ENCODE data around the gene TNFSF13B.
A peak's percentile ranks its signal among the peaks of the same experiment; 100 is the strongest.
"Not testable (repeated sequence)": the region's sequence is repeated elsewhere in the genome, so short reads cannot be mapped to it uniquely, and the experiment has no call there.

The TNFSF13B gene

GRCh38 chr13:108304170-108305016, 34.9 kb downstream of the TNFSF13B start:
- ATAC-seq (replicated peaks) (no peak), DNase-seq (no peak)
- H3K4me1 Mint-ChIP-seq (ENCODE audit: low read depth in 2 of 2) = no peaks in the 10 kb centered on the region
- no peak overlapping the region for H3K4me3 Mint-ChIP-seq
- H3K9me3 Mint-ChIP-seq = peaks cover 0 to 3% of the 10 kb centered on the region in 2 donors
- no peaks in the 10 kb centered on the region for H3K36me3 Mint-ChIP-seq (ENCODE audit: insufficient read depth)
- no peak overlapping the region for H3K27ac Mint-ChIP-seq
- no peaks in the 10 kb centered on the region for H3K27me3 Mint-ChIP-seq

GRCh38 chr13:108305655-108306054, 36.1 kb downstream of the TNFSF13B start:
- no peak overlapping the region for H3K4me3 Mint-ChIP-seq
- no peaks in the 10 kb centered on the region for H3K27me3 Mint-ChIP-seq
- H3K9me3 Mint-ChIP-seq = peaks cover 0 to 3% of the 10 kb centered on the region in 2 donors
- ATAC-seq (replicated peaks) (no peak), DNase-seq (no peak)
- H3K4me1 Mint-ChIP-seq (ENCODE audit: low read depth in 2 of 2) = no peaks in the 10 kb centered on the region
- no peaks in the 10 kb centered on the region for H3K36me3 Mint-ChIP-seq (ENCODE audit: insufficient read depth)
- peak overlapping the region in 1 of 2 donors; percentile 45 for H3K27ac Mint-ChIP-seq

DNA sequence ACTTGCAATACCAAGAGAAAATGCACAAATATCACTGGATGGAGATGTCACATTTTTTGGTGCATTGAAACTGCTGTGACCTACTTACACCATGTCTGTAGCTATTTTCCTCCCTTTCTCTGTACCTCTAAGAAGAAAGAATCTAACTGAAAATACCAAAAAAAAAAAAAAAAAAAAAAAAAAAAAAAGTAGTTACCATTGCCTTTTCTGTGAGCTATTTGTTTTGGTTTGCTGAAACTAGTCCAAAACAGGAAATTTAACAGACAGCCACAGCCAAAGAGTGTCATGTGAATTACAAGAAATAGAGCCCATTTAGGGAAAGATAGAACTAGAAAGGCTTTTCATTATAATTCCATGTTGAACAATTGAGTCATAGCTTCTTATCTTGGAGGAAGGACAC, 37.3 kb downstream of the TNFSF13B start:
- peaks cover 3 to 4% of the 10 kb centered on the region in 2 donors for H3K9me3 Mint-ChIP-seq
- peaks cover 0 to under 1% of the 10 kb centered on the region in 2 donors for H3K4me1 Mint-ChIP-seq (ENCODE audit: low read depth in 2 of 2)
- peak overlapping the region in 1 of 2 donors; percentile 49 for H3K27ac Mint-ChIP-seq
- ATAC-seq (replicated peaks) = peak; percentile 76
- no peak for DNase-seq
- H3K27me3 Mint-ChIP-seq = no peaks in the 10 kb centered on the region
- no peak overlapping the region for H3K4me3 Mint-ChIP-seq
- H3K36me3 Mint-ChIP-seq (ENCODE audit: insufficient read depth) = no peaks in the 10 kb centered on the region

- H3K27ac Mint-ChIP-seq = not testable (repeated sequence)
Observed at GRCh38 chr13:108311596-108311995, 42.1 kb downstream of the TNFSF13B start.

GRCh38 chr13:108313382-108313781, 43.9 kb downstream of the TNFSF13B start:
- Mint-ChIP-seq H3K27me3 (peaks cover 0 to 7% of the 10 kb centered on the region in 2 donors), H3K27ac (no peak overlapping the region), H3K36me3 (ENCODE audit: insufficient read depth) (no peaks in the 10 kb centered on the region), H3K4me1 (ENCODE audit: low read depth in 2 of 2) (peaks cover 1 to 4% of the 10 kb centered on the region in 2 donors), H3K9me3 (peaks cover 3 to 7% of the 10 kb centered on the region in 2 donors), H3K4me3 (no peak overlapping the region)
- DNase-seq (no peak), ATAC-seq (replicated peaks) (no peak)

More at GRCh38 chr13:108311596-108311995, 42.1 kb downstream of the TNFSF13B start:
- H3K4me3 Mint-ChIP-seq; H3K27me3 Mint-ChIP-seq; H3K9me3 Mint-ChIP-seq; ATAC-seq (replicated peaks); DNase-seq; H3K36me3 Mint-ChIP-seq (ENCODE audit: insufficient read depth); H3K4me1 Mint-ChIP-seq (ENCODE audit: low read depth in 2 of 2): not testable (repeated sequence)

DNA sequence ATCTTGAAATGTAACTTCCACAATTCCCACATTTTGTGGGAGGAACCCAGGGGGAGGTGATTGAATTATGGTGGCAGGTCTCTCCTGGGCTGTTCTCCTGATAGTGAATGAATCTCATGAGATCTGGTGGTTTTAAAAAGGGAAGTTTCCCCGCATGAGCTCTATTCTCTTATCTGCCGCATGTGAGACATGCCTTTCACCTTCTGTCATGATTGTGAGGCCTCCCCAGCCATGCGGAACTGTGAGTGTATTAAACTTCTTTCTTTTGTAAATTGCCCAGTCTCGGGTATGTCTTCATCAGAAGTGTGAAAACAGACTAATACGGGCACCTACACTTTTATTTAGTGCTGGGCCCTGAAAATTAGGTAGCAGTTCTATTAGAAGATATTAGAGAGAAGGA, 45.8 kb downstream of the TNFSF13B start:
- H3K27ac Mint-ChIP-seq = no peak overlapping the region
- H3K27me3 Mint-ChIP-seq = peaks cover 7 to 11% of the 10 kb centered on the region in 2 donors
- no peak overlapping the region for H3K4me3 Mint-ChIP-seq
- no peak for DNase-seq
- H3K4me1 Mint-ChIP-seq (ENCODE audit: low read depth in 2 of 2) = peaks cover 1 to 4% of the 10 kb centered on the region in 2 donors
- no peak for ATAC-seq (replicated peaks)
- H3K36me3 Mint-ChIP-seq (ENCODE audit: insufficient read depth) = no peaks in the 10 kb centered on the region
- peaks cover 0 to 7% of the 10 kb centered on the region in 2 donors for H3K9me3 Mint-ChIP-seq

GRCh38 chr13:108315991-108316390, 46.5 kb downstream of the TNFSF13B start:
- H3K36me3 Mint-ChIP-seq (ENCODE audit: insufficient read depth) = no peaks in the 10 kb centered on the region

DNA sequence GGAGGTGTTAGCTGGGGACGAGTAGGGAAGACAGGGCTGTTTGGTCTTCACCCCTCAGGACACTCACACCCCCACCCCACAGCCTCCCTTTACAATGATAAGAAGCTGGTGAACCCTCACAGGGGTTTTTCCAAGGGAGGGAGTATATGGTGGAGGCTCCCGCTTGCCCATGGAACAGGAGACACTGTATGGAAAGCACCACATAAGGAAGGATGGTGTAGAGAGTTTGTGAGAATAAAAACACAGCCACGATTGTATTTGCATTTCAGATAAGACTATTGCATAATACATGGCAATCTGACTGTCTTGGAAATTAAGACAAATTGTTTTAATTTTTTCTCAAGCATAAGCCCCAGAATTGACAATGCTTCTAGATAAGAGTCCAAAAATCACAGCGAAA, 46.9 kb downstream of the TNFSF13B start:
- DNase-seq = no peak
- no peak for ATAC-seq (replicated peaks)
- Mint-ChIP-seq H3K4me3 (no peak overlapping the region), H3K9me3 (peaks cover 0 to 7% of the 10 kb centered on the region in 2 donors), H3K27me3 (peaks cover 7 to 11% of the 10 kb centered on the region in 2 donors), H3K27ac (no peak overlapping the region), H3K4me1 (ENCODE audit: low read depth in 2 of 2) (peaks cover 1 to 4% of the 10 kb centered on the region in 2 donors), H3K36me3 (ENCODE audit: insufficient read depth) (no peaks in the 10 kb centered on the region)

More at GRCh38 chr13:108315991-108316390, 46.5 kb downstream of the TNFSF13B start:
- Mint-ChIP-seq H3K27ac (no peak overlapping the region), H3K27me3 (peaks cover 7 to 11% of the 10 kb centered on the region in 2 donors), H3K4me3 (no peak overlapping the region), H3K4me1 (ENCODE audit: low read depth in 2 of 2) (peaks cover 1 to 4% of the 10 kb centered on the region in 2 donors), H3K9me3 (peaks cover 0 to 7% of the 10 kb centered on the region in 2 donors)
- DNase-seq (no peak), ATAC-seq (replicated peaks) (no peak)

DNA sequence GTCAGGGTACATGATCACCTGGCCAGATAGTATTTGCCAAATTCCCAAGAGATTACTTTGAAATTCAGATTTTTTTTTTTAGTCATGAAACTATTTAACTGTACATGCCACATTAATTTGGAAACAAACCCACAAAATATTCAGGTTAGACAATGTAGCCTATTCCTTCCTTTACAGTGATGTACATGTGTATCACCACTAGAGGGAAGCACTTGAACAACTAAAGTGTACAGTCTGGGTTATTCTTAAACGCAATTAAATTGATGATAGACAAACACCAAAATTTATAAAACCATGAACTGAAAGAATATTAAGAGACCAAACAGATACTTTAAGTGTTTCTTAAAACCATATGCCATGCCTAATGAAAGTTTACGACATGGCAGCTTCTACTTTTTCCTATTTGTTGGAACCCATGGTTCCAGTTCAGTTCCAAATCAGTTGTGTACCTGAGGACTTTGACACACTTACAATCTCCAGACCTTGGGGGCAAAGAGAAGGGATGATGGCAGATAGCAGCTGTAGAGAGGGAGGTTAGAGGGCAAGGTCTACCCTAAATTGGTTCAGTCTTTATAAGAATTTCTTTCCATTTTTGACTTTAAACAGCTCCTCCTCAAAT, 52.8 kb downstream of the TNFSF13B start:
- Mint-ChIP-seq H3K27me3 (peaks cover 19 to 38% of the 10 kb centered on the region in 2 donors), H3K4me3 (no peak overlapping the region), H3K9me3 (no peaks in the 10 kb centered on the region), H3K4me1 (ENCODE audit: low read depth in 2 of 2) (peaks cover 2 to 6% of the 10 kb centered on the region in 2 donors), H3K36me3 (ENCODE audit: insufficient read depth) (no peaks in the 10 kb centered on the region), H3K27ac (no peak overlapping the region)
- peak; percentile 79 for ATAC-seq (replicated peaks)
- DNase-seq = peak in 1 of 3 experiments; percentile 9

- no peak for DNase-seq
- no peak for ATAC-seq (replicated peaks)
- no peaks in the 10 kb centered on the region for H3K36me3 Mint-ChIP-seq (ENCODE audit: insufficient read depth)
Observed at GRCh38 chr13:108323031-108323430, 53.5 kb downstream of the TNFSF13B start.

DNA sequence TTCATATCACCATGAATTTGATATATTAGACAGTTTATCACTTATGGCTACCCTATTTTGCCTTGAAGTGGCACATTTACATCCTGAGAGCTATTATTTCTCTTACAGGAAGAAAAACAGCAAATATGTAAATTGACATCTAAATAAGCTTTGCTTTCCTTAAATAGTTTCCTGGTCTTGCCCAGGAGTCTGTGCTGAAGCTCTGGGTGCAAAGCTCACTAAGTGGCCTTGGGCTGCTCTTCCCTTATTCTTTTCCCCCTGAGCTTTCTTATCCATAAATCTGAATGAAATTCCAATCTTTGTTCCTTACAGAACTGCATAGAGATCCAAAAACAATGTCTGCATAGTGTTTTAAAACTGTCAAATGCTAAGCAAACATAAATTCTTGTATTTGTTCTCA, 56.3 kb downstream of the TNFSF13B start:
- no peaks in the 10 kb centered on the region for H3K36me3 Mint-ChIP-seq (ENCODE audit: insufficient read depth)
- no peak overlapping the region for H3K27ac Mint-ChIP-seq
- H3K27me3 Mint-ChIP-seq = peaks cover 14 to 54% of the 10 kb centered on the region in 2 donors
- peaks cover 2 to 6% of the 10 kb centered on the region in 2 donors for H3K4me1 Mint-ChIP-seq (ENCODE audit: low read depth in 2 of 2)
- no peak overlapping the region for H3K4me3 Mint-ChIP-seq
- no peak for ATAC-seq (replicated peaks)
- no peak for DNase-seq
- no peaks in the 10 kb centered on the region for H3K9me3 Mint-ChIP-seq

More at GRCh38 chr13:108323031-108323430, 53.5 kb downstream of the TNFSF13B start:
- Mint-ChIP-seq H3K27ac (no peak overlapping the region), H3K4me1 (ENCODE audit: low read depth in 2 of 2) (peaks cover 2 to 6% of the 10 kb centered on the region in 2 donors), H3K4me3 (no peak overlapping the region), H3K27me3 (peaks cover 19 to 45% of the 10 kb centered on the region in 2 donors), H3K9me3 (no peaks in the 10 kb centered on the region)

DNA sequence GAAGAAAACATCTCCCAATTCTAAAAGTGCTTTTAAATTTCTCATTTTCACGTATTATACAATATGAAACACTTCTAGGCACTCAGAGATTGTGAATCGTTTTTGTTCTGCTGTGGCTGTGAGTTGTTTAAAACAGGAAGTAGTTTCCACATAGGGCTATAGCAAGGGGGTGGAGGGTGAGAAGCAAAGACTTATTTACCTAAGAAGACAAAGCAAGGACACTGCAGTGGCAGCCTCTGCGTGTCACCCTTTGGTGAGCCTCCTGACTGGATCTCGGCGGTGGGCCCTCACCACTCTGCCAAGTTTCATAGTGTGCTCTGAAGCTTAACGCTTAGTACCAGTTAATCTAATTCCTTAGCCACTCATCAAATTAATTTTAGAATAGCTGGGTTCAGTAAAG, 56.8 kb downstream of the TNFSF13B start:
- Mint-ChIP-seq H3K4me1 (ENCODE audit: low read depth in 2 of 2) (peaks cover 2 to 6% of the 10 kb centered on the region in 2 donors), H3K4me3 (no peak overlapping the region), H3K27me3 (peaks cover 14 to 54% of the 10 kb centered on the region in 2 donors), H3K9me3 (no peaks in the 10 kb centered on the region), H3K36me3 (ENCODE audit: insufficient read depth) (no peaks in the 10 kb centered on the region), H3K27ac (no peak overlapping the region)
- ATAC-seq (replicated peaks) (peak; percentile 65), DNase-seq (no peak)

DNA sequence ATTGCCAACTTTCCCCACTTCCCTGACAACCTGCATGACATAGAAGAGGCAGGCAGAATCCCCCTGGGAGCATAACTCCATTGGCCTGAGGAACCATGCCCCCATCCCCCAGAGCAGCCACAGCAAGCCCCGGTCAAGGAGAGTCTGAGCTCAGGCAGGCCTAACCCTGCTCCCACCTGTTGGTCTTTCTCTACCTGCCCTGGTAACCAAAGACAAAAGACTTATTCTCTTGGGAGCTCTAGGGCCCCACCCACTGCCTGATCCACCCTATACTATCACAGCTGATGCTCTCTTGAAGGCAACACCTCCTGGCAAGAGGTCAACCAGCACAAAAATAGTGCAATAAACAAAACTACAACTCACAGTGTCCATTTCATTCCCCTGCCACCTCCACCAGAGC, 59.3 kb downstream of the TNFSF13B start:
- Mint-ChIP-seq H3K27ac (no peak overlapping the region), H3K9me3 (no peaks in the 10 kb centered on the region), H3K4me3 (no peak overlapping the region), H3K4me1 (ENCODE audit: low read depth in 2 of 2) (peaks cover 0 to 2% of the 10 kb centered on the region in 2 donors), H3K27me3 (peaks cover 6 to 36% of the 10 kb centered on the region in 2 donors), H3K36me3 (ENCODE audit: insufficient read depth) (no peaks in the 10 kb centered on the region)
- ATAC-seq (replicated peaks) (no peak), DNase-seq (no peak)

Measured in effector memory CD8-positive, alpha-beta T cell (primary cell).